Measurements from ENCODE around the gene GRK5. TPM values are rescaled to one million over a fixed set of nuclear protein-coding genes. Genes with fewer than 3 reads are reported as not detected.
A peak's percentile ranks its signal among the peaks of the same experiment; 100 is the strongest.

Gene GRK5
- total RNA-seq, 4 donors from 2014 or later = 10.0 to 61.9 (median 18.1) TPM

DNA sequence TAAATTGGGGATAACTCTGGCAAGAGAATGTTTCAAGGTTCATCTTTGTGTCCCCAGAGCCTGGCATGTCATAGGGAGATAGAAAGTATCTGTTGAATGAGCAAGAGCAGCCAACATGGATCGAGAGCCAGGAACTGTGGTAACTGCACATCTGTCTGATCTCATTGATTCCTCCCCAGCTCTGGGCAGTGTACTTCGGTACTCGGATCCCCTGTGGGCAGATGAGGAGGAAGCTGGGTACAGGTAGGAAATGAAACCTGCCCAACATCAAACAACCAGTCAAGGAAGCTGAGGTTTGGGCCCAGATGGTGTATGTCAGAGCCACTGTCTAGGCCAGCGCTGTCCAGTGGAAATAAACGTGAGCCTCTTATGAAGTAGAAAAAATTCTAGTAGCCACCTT, 76.4 kb downstream of the GRK5 start:
- Histone ChIP-seq H3K4me1 (peaks cover 2 to 59% (median 18%) of the 10 kb centered on the region in 4 donors), H3K27ac (peak overlapping the region in 3 of 4 donors; percentile 35 to 59 (median 40)), H3K4me3 (no peak overlapping the region), H3K36me3 (no peaks in the 10 kb centered on the region), H3K27me3 (no peaks in the 10 kb centered on the region), H3K9me3 (no peaks in the 10 kb centered on the region)
- TF ChIP-seq POLR2A (IDR thresholded peaks at IDR 0.05) = no peak
- TF ChIP-seq, protein P1, sequence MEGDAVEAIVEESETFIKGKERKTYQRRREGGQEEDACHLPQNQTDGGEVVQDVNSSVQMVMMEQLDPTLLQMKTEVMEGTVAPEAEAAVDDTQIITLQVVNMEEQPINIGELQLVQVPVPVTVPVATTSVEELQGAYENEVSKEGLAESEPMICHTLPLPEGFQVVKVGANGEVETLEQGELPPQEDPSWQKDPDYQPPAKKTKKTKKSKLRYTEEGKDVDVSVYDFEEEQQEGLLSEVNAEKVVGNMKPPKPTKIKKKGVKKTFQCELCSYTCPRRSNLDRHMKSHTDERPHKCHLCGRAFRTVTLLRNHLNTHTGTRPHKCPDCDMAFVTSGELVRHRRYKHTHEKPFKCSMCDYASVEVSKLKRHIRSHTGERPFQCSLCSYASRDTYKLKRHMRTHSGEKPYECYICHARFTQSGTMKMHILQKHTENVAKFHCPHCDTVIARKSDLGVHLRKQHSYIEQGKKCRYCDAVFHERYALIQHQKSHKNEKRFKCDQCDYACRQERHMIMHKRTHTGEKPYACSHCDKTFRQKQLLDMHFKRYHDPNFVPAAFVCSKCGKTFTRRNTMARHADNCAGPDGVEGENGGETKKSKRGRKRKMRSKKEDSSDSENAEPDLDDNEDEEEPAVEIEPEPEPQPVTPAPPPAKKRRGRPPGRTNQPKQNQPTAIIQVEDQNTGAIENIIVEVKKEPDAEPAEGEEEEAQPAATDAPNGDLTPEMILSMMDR (IDR thresholded peaks at IDR 0.05) = no peak
- peak in 2 of 3 donors; percentile 72 to 74 for DNase-seq

DNA sequence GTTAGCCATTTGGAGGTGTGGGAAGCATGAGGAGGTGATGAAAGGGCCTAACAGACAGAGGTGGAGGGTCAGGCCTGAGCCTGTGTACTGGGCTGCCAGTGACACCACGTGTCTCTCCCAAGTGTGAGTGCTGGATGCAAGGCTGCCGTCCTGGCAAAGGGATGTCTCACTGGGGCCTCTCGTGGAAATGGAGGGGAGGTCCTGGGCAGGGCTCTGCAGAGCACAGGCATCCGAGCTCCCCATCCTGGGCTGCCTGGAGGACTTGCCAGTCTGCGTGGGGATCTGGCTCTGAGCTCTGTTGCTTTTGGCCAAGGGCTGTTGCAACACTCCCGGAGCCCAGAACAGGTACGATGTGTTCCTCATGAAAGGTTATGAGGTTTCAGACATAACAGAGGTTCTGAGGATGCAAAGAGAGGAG, 77.3 kb downstream of the GRK5 start:
- H3K4me1 ChIP-seq = peaks cover 2 to 66% (median 20%) of the 10 kb centered on the region in 4 donors
- TF ChIP-seq, protein P1 (IDR thresholded peaks at IDR 0.05) = no peak
- no peak for TF ChIP-seq POLR2A (IDR thresholded peaks at IDR 0.05)
- H3K9me3 ChIP-seq = no peaks in the 10 kb centered on the region
- no peaks in the 10 kb centered on the region for H3K27me3 ChIP-seq
- no peaks in the 10 kb centered on the region for H3K36me3 ChIP-seq
- DNase-seq = no peak
- peak overlapping the region in 3 of 4 donors; percentile 40 to 59 (median 47) for H3K27ac ChIP-seq
- no peak overlapping the region for H3K4me3 ChIP-seq

DNA sequence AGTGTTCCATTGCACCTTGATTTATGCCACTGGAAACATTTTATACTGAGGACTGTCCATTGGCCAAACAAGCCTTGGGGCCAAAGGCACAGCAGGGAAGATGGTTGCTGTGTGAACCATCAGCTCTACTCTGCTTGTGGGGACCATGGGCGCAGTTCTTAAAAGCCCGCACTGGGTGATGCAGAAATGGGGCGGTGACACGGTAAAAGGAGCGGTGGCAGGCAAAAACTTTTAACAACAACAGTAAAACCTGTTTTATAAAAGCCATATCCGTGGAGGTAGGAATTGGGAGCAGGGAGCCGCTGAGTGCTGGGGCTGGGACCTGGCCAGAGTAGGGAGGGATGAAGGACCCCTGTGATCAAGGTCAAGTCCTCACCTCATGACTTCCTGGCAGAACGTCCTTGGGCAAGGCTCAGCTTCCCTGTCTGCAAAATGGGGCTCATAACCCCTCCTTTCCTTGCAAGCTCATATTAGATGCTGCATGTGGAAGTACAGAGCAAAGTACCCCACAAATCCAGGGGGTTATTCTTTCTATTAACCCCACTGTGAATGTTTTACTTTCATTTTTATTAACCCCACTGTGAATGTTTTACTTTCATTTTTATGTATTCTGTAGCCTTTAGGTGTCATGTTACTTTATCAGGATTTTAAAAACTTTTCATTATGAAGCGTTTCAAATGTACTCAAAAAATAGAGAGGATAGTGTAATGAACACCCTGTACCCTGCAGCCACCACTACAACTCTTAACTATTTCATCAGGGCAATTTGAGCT, 78.3 kb downstream of the GRK5 start:
- Histone ChIP-seq H3K4me3 (no peak overlapping the region), H3K27ac (peak overlapping the region in 3 of 4 donors; percentile 34 to 59 (median 47)), H3K4me1 (peaks cover 2 to 72% (median 20%) of the 10 kb centered on the region in 4 donors), H3K9me3 (no peaks in the 10 kb centered on the region), H3K36me3 (no peaks in the 10 kb centered on the region), H3K27me3 (no peaks in the 10 kb centered on the region)
- no peak for TF ChIP-seq POLR2A (IDR thresholded peaks at IDR 0.05)
- TF ChIP-seq, protein P1 (IDR thresholded peaks at IDR 0.05) = no peak
- DNase-seq = peak in 1 of 3 donors; percentile 39

DNA sequence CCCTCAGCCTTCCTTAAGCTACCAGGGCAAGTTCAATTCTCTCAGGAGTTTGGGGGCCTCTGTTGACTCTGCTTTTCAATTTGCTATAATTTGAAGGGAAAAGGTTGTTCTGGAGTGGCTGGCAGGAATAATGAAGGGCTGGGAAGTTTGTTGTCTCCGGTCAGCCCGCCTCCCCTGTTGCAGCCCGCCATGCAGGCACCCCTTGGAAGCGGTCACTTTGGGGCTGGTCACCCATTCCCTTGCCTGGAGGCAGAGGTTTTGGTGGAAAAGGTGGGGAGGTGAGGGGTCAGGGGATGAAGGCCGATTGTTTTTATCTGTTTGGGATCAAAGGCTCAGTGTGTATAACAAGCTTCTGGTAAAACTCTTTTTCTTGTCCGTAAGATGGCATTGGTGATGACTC, 79.1 kb downstream of the GRK5 start:
- Histone ChIP-seq H3K4me1 (peaks cover 2 to 72% (median 20%) of the 10 kb centered on the region in 4 donors), H3K9me3 (no peaks in the 10 kb centered on the region), H3K27ac (peak overlapping the region in 1 of 4 donors; percentile 59), H3K4me3 (no peak overlapping the region), H3K27me3 (no peaks in the 10 kb centered on the region), H3K36me3 (no peaks in the 10 kb centered on the region)
- no peak for DNase-seq
- TF ChIP-seq, protein P1 (IDR thresholded peaks at IDR 0.05) = no peak
- no peak for TF ChIP-seq POLR2A (IDR thresholded peaks at IDR 0.05)

DNA sequence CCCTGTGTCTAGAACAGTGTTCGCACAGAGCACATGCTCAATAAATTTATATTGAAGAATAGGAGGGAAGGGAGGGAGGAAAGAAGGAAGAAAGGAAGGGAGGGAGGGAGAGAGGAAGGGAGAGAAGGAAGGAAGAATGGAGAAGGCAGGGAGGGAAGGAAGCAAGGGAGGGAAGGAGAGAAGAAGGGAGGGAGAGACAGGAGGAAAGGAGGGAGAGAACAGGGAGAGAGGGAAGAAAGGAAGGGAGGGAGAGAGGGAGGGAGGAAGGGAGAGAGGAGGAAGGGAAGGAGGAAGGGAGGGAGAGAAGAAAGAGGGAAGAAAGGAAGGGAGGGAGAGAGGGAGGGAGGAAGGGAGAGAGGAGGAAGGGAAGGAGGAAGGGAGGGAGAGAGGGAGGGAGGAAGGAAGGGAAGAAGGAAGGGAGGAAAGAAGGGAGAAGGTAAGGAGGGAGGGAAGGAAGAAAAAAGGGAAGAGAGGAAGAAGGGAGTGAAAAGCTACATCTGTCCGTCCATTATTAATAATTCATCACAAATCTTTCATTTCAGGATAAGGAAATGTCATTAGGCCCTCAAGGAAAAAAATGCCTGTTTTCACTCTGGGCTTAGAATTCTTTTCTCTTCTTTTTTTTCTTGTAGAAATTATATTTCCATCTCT, 79.7 kb downstream of the GRK5 start:
- TF ChIP-seq, protein P1 (IDR thresholded peaks at IDR 0.05) = no peak
- TF ChIP-seq POLR2A (IDR thresholded peaks at IDR 0.05) = no peak
- Histone ChIP-seq H3K36me3 (no peaks in the 10 kb centered on the region), H3K4me1 (peaks cover 2 to 67% (median 18%) of the 10 kb centered on the region in 4 donors)

More for the DNA sequence above, 79.7 kb downstream of the GRK5 start:
- no peak for DNase-seq
- Histone ChIP-seq H3K27me3 (no peaks in the 10 kb centered on the region), H3K4me3 (no peak overlapping the region), H3K27ac (peak overlapping the region in 1 of 4 donors; percentile 70), H3K9me3 (no peaks in the 10 kb centered on the region)

Measured in Peyer's patch (tissue), 4 donors.